Kidney (tissue), 14 donors: ENCODE data around the gene JAKMIP1. TPM values are rescaled to one million over a fixed set of nuclear protein-coding genes. Genes with fewer than 3 reads are reported as not detected.

Experiments used
- DNase-seq, 5 donors: peaks; one replicate each; pipeline ENCODE4 v3.0.0-alpha.2; 2013 to 2020
- FAIRE-seq: peaks from 2 replicates; lab custom pipeline; 2012; peaks lifted over from hg19 to GRCh38; lab: Jason Lieb, UNC
- H3K27ac ChIP-seq, 2 donors: one replicate each; pipeline ENCODE4 v1.7.0; 2013; ENCODE audit warnings: low read depth in 2 of 2, low read length in 2 of 2, inconsistent platforms in 1 of 2
- H3K27me3 ChIP-seq: one replicate; pipeline ENCODE4 v1.7.1; 2013; ENCODE audit warnings: low read length, inconsistent platforms; ENCODE audit not compliant: control insufficient read depth, insufficient read depth
- H3K36me3 ChIP-seq, 3 donors: one replicate each; pipeline versions ENCODE4 v1.7.0 to v1.7.1; 2013; ENCODE audit warnings: low read length in 3 of 3, control low read depth in 1 of 3, inconsistent platforms in 1 of 3; ENCODE audit not compliant: insufficient read depth in 3 of 3, control insufficient read depth in 2 of 3
- H3K4me1 ChIP-seq, 3 donors: one replicate each; pipeline versions ENCODE4 v1.7.0 to v1.7.1; 2013; ENCODE audit warnings: low read length in 3 of 3, inconsistent platforms in 1 of 3, low read depth in 1 of 3; ENCODE audit not compliant: control insufficient read depth in 2 of 3, insufficient read depth in 2 of 3
- H3K4me3 ChIP-seq, 3 donors: one replicate each; pipeline versions ENCODE4 v1.7.0 to v1.8.1; 2013; ENCODE audit warnings: low read length in 3 of 3, control low read depth in 1 of 3, inconsistent platforms in 1 of 3
- H3K9ac ChIP-seq, 3 donors: one replicate each; pipeline versions ENCODE4 v1.7.0 to v1.7.1; 2013; ENCODE audit warnings: low read length in 3 of 3, control low read depth in 1 of 3, inconsistent platforms in 1 of 3
- H3K9me3 ChIP-seq, 3 donors: one replicate each; pipeline versions ENCODE4 v1.7.0 to v1.7.1; 2013; ENCODE audit warnings: low read length in 3 of 3, control low read depth in 1 of 3, inconsistent platforms in 1 of 3; ENCODE audit not compliant: control insufficient read depth in 2 of 3, insufficient read depth in 1 of 3
- intact Hi-C: fragments of 100-400 bp; cut with DNase I; formaldehyde crosslinking; loops from one replicate; pipeline ENCODE4 v1.11.1; 2022
- polyA plus RNA-seq: library from polyadenylated mRNA; stranded (reverse); fragments of 350-450 nt; fragmentation: Illumina TruSeq; extraction: RNeasy Lipid Tissue Mini Kit (QIAGEN cat#74804); gene quantifications from one replicate; pipeline ENCODE4 v1.2.3, GENCODE V29; 2014; ENCODE audit warnings: low read depth, low replicate concordance; ENCODE audit not compliant: insufficient read depth
- total RNA-seq: library from RNA; stranded (reverse); fragmentation: NEBNext Ultra II Directional; extraction: Animal tissue kit (Norgen Biotek cat#: 25700); gene quantifications from one replicate; pipeline ENCODE4 v1.2.1, GENCODE V29; 2021
- TF ChIP-seq, protein P1 (sequence below): IDR thresholded peaks from 3 replicates; pipeline ENCODE4 v1.5.1; 2012; ENCODE audit warnings: mild to moderate bottlenecking, moderate library complexity, borderline replicate concordance; ENCODE audit not compliant: insufficient read depth; ENCODE audit errors: extremely low read depth
- donor health status: control.
- donor health status: control.
- donor health status: control.
- donor health status: control.
- donor health status: control.
- donor health status: DM: yes; HTN: yes; CAD: no.
- donor health status: Normal renal cell carcinoma (clear cell type).

JAKMIP1 gene
- total and polyA plus RNA-seq, 2 donors from 2014 or later: 0.69 TPM; not detected in 1

DNA sequence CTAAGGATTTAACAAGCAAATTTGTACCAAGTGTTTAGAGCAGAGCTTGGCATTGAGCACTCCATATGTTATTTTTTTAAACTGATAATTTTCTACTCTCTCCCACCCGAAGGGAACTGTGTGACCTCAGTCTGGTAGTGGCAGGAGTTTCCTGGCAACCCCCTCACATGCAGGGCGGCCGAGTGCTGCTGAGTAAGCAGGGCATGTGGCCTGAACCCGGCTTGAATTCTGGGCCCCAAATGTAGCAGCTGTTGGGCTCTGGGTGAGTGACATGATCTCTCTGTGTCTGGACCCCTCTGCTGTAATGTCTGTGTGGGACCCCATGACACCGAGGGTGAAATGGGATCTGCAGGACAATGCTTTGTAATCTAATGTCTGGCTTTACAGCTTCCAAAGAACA is 168.5 kb downstream of the JAKMIP1 start:
- intact Hi-C loops: no loop called here
- H3K27ac ChIP-seq: no peak overlapping the region
- FAIRE-seq: no peak
- peak in 1 of 5 donors; percentile 6 for DNase-seq
- H3K4me1 ChIP-seq: peaks cover 0 to 18% (median 14%) of the 10 kb centered on the region in 3 donors
- H3K27me3 ChIP-seq: no peaks in the 10 kb centered on the region
- no peaks in the 10 kb centered on the region for H3K36me3 ChIP-seq
- TF ChIP-seq, protein P1, sequence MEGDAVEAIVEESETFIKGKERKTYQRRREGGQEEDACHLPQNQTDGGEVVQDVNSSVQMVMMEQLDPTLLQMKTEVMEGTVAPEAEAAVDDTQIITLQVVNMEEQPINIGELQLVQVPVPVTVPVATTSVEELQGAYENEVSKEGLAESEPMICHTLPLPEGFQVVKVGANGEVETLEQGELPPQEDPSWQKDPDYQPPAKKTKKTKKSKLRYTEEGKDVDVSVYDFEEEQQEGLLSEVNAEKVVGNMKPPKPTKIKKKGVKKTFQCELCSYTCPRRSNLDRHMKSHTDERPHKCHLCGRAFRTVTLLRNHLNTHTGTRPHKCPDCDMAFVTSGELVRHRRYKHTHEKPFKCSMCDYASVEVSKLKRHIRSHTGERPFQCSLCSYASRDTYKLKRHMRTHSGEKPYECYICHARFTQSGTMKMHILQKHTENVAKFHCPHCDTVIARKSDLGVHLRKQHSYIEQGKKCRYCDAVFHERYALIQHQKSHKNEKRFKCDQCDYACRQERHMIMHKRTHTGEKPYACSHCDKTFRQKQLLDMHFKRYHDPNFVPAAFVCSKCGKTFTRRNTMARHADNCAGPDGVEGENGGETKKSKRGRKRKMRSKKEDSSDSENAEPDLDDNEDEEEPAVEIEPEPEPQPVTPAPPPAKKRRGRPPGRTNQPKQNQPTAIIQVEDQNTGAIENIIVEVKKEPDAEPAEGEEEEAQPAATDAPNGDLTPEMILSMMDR: no peak
- no peak overlapping the region for H3K9ac ChIP-seq
- no peak overlapping the region for H3K4me3 ChIP-seq
- no peaks in the 10 kb centered on the region for H3K9me3 ChIP-seq

DNA sequence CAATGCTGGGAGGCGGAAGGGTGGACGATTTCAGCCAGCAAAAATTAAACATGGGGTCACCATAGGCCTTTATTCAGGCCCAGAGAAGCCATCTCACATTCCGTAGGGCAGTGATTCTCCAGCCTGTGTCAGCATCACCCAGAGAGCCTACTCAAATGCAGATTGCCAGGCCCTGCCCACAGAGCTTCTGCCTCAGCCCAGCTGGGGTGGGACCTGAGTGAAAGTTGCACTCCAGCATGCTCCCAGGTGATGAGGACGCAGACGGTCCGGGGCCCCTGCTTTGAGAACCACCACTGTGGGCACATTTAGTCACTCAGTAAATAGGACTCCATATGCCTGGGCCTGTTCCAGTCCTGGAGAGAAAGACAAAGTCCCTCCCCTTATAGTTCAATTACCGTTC is 169.7 kb downstream of the JAKMIP1 start:
- Histone ChIP-seq H3K4me1 (peaks cover 0 to 18% (median 14%) of the 10 kb centered on the region in 3 donors), H3K9ac (no peak overlapping the region), H3K27ac (no peak overlapping the region), H3K27me3 (no peaks in the 10 kb centered on the region), H3K4me3 (no peak overlapping the region), H3K9me3 (no peaks in the 10 kb centered on the region), H3K36me3 (no peaks in the 10 kb centered on the region)
- no peak for FAIRE-seq
- no peak for DNase-seq
- intact Hi-C loops: no loop called here
- TF ChIP-seq, protein P1: no peak

DNA sequence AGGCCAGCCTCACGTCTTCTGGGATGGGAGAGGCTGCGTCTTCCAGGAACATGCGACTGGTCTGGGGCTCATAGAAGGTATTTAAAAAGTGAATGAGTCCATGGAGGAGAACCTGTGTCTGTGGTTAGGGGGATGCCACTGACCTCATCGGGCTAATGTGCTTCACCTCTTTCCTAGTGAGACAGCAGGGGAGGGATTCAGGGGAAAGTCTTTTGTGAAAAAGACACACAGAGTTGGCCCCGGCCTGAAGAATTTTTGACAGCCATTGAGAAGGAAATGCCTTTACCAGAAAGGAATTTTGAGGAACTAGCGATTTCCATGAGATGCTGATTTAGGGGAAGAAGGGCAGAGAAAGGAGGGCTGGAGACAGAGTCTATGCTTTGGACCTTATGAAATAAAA is 171.1 kb downstream of the JAKMIP1 start:
- Histone ChIP-seq H3K27ac (no peak overlapping the region), H3K9ac (no peak overlapping the region), H3K4me3 (no peak overlapping the region), H3K27me3 (no peaks in the 10 kb centered on the region), H3K9me3 (no peaks in the 10 kb centered on the region), H3K4me1 (peaks cover 0 to 18% (median 14%) of the 10 kb centered on the region in 3 donors), H3K36me3 (no peaks in the 10 kb centered on the region)
- FAIRE-seq (no peak), DNase-seq (no peak)
- TF ChIP-seq, protein P1: no peak
- intact Hi-C loops: no loop called here

DNA sequence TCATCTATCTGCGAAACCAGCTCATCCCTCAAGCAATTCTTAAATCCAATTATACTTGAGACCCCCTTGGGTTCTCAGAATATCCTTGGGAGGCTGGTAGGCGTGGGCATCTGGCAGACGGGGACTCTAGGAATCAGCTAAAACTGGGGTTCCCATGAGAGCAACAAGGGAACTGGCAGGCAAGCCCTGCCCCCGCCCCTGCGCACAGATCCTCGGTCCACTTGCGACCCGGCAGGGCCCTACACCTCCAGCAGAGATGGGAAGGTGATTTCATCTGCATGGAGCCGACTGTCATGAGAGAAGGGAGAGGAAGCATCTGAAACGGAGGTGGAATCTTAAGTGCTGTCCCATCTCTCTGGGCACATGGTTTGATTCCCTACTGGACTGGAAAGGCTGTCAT is 172.2 kb downstream of the JAKMIP1 start:
- Histone ChIP-seq H3K27me3 (no peaks in the 10 kb centered on the region), H3K27ac (no peak overlapping the region), H3K4me1 (peaks cover 0 to 14% (median 13%) of the 10 kb centered on the region in 3 donors), H3K4me3 (no peak overlapping the region), H3K9ac (no peak overlapping the region), H3K36me3 (no peaks in the 10 kb centered on the region), H3K9me3 (no peaks in the 10 kb centered on the region)
- TF ChIP-seq, protein P1: no peak
- DNase-seq (peak in 1 of 5 donors; percentile 51), FAIRE-seq (no peak)
- intact Hi-C loops: no loop called here
